Measurements from ENCODE around the gene TUSC7. TPM values are rescaled to one million over a fixed set of nuclear protein-coding genes. Genes with fewer than 3 reads are reported as not detected.

TUSC7 gene
- total and polyA plus RNA-seq, 2 of the 8 experiments (the other 6 are each of a cell fraction or from before 2014, with no cell fraction given), result not detected

DNA sequence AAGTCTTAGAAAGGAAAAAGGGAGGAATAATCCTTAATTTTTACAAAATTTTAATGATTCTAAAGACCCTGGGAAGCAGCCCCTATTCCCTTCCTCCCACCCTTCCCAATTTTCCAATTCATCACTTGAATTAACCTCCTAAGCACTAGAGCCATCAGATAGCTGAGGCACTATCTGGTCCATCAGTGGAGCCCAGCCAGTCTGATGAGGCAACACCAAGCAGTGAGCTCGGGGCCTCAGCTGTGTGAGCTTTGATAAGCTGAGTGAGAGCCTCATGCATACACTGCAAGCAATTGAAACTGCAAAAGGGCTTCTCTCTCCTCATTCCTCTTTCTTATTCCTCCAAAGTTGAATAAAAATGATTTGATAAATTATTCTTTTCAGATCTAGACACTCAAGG lies 31.9 kb downstream of the TUSC7 start:
- no peak for FAIRE-seq
- H3K4me3 ChIP-seq (ENCODE audit: extremely low read depth in 1 of 4, insufficient read depth in 2 of 4, low read depth in 3 of 4, low read length in 4 of 4), result no peak overlapping the region
- no peak overlapping the region for H3K18ac ChIP-seq (ENCODE audit: extremely low read depth, low read length)
- no peak overlapping the region for H2BK12ac ChIP-seq (ENCODE audit: low read depth, low read length)
- H3K23me2 ChIP-seq (ENCODE audit: low read depth, low read length), result no peaks in the 10 kb centered on the region
- H4K8ac ChIP-seq (ENCODE audit: extremely low read depth, insufficient read depth, low read length), result no peak overlapping the region
- ChIA-PET CTCF (ENCODE audit: partially characterized antibody) (interaction anchor here (0.9 kb wide), 2 partner anchors 224 to 805 kb away, joined by 3 read pairs; no protein-coding TSS in a partner anchor), POLR2A (ENCODE audit: partially characterized antibody) (no interaction called here)
- no peak overlapping the region for H3K4ac ChIP-seq (replicated peaks; ENCODE audit: insufficient read length, low read depth, low read length)
- no peak overlapping the region for H3K9ac ChIP-seq (replicated peaks in 1 of 4; ENCODE audit: extremely low read depth in 1 of 4, low read depth in 3 of 4, low read length in 3 of 4)
- H2BK120ac ChIP-seq (replicated peaks; ENCODE audit: low read depth, low read length), result no peak overlapping the region
- no peak overlapping the region for H3K14ac ChIP-seq (ENCODE audit: insufficient read length)
- no peak for DNase-seq (ENCODE audit: low read depth in 1 of 2, low spot score in 2 of 2)
- H2AFZ ChIP-seq (ENCODE audit: low read length), result no peak overlapping the region
- no peak overlapping the region for H3K56ac ChIP-seq (replicated peaks; ENCODE audit: insufficient read length, low read depth, low read length)
- H3K79me1 ChIP-seq (ENCODE audit: low read depth, low read length), result no peaks in the 10 kb centered on the region
- H2AK5ac ChIP-seq (ENCODE audit: low read depth, low read length), result no peak overlapping the region
- no peak overlapping the region for H2BK20ac ChIP-seq (ENCODE audit: low read length)
- TF ChIP-seq CEBPB (IDR thresholded peaks at IDR 0.05; ENCODE audit: low read depth, low read length), result peak; percentile 64; the same call in 1 of the 2 replicates
- TF ChIP-seq HDAC6 (IDR thresholded peaks at IDR 0.05; ENCODE audit: low read depth, low read length), result no peak
- no peak for TF ChIP-seq RNF2 (IDR thresholded peaks at IDR 0.05; ENCODE audit: borderline replicate concordance, low read depth, low read length, missing control alignments, poor library complexity, severe bottlenecking)
- no peak for TF ChIP-seq CREB1 (IDR thresholded peaks at IDR 0.05)
- no peak for TF ChIP-seq SIN3A (conservative IDR thresholded peaks at IDR 0.05 in 1 of 2, IDR thresholded peaks at IDR 0.05 in 1 of 2; ENCODE audit: low read depth in 1 of 2, low read length in 2 of 2)
- TF ChIP-seq TBP (IDR thresholded peaks at IDR 0.05; ENCODE audit: low read depth, low read length), result no peak
- TF ChIP-seq, protein P1, sequence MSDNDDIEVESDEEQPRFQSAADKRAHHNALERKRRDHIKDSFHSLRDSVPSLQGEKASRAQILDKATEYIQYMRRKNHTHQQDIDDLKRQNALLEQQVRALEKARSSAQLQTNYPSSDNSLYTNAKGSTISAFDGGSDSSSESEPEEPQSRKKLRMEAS (IDR thresholded peaks at IDR 0.05), result no peak
- H3K23ac ChIP-seq (ENCODE audit: insufficient read length), result no peak overlapping the region
- no peaks in the 10 kb centered on the region for H4K20me1 ChIP-seq (replicated peaks in 1 of 2; ENCODE audit: control insufficient read depth in 1 of 2, insufficient read depth in 2 of 2, low read length in 2 of 2)
- H2BK5ac ChIP-seq (ENCODE audit: low read depth, low read length), result no peak overlapping the region
- H3K4me2 ChIP-seq (ENCODE audit: insufficient read depth in 1 of 2, low read depth in 2 of 2, low read length in 2 of 2), result no peak overlapping the region
- no peak overlapping the region for H4K5ac ChIP-seq (ENCODE audit: insufficient read length, low read depth, low read length)
- H3K36me3 ChIP-seq (ENCODE audit: control insufficient read depth in 2 of 4, insufficient read depth in 4 of 4, low read length in 3 of 4), result no peaks in the 10 kb centered on the region
- WGBS, 2 experiments (ENCODE audit: extremely low coverage in 1 of 2, insufficient coverage in 1 of 2, insufficient read length in 1 of 2, insufficient replicate concordance in 2 of 2, low coverage in 1 of 2, low lambda C conversion rate in 2 of 2, missing lambda C conversion rate in 1 of 2), result 86% methylated on average over 1 of the region's 1 CpG; no CpG with 5 or more reads in 1 of the 2 experiments
- H4K91ac ChIP-seq (replicated peaks; ENCODE audit: insufficient read length, low read length), result no peak overlapping the region
- H2BK15ac ChIP-seq (ENCODE audit: low read length), result no peak overlapping the region
- no peaks in the 10 kb centered on the region for H3K9me3 ChIP-seq (ENCODE audit: insufficient read depth in 2 of 2, low read depth in 1 of 2, low read length in 1 of 2)
- no peaks in the 10 kb centered on the region for H3K4me1 ChIP-seq (replicated peaks in 1 of 4; ENCODE audit: control insufficient read depth in 3 of 4, insufficient read depth in 4 of 4, low read length in 3 of 4)
- no peak overlapping the region for H3K27ac ChIP-seq (ENCODE audit: low read depth, low read length)
- no peaks in the 10 kb centered on the region for H3K27me3 ChIP-seq (replicated peaks in 1 of 4; ENCODE audit: control insufficient read depth in 3 of 4, extremely low read depth in 1 of 4, insufficient read depth in 3 of 4, low read length in 3 of 4)
- no peaks in the 10 kb centered on the region for H3K79me2 ChIP-seq (ENCODE audit: control insufficient read depth in 1 of 2, insufficient read depth in 2 of 2, low read length in 2 of 2)
